ENCODE results near the gene ST13. TPM values are rescaled to one million over a fixed set of nuclear protein-coding genes. Genes with fewer than 3 reads are reported as not detected.

ST13 gene
- total RNA-seq, 1 donor from 2014 or later: 302 TPM

DNA sequence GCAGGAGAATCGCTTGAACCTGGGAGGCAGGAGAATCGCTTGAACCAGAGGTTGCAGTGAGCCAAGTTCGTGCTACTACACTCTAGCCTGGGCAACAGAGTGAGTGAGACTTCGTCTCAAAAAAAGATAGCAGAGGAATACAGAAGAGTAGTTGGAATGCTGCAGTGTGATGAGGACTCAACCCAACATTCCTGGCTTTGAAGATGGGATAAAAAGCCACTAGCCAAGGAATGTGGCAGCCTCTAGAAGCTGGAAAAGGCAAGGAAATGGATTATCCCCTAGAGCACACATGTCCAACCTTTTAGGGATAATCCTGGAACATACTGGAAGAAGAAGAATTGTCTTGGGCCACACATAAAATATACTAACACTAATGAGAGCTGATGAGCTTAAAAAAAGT, 51.2 kb downstream of the ST13 start:
- H3K27me3 Mint-ChIP-seq (ENCODE audit: unreplicated experiment): no peaks in the 10 kb centered on the region
- no peaks in the 10 kb centered on the region for H3K36me3 Mint-ChIP-seq (ENCODE audit: low read depth, unreplicated experiment)
- no peak overlapping the region for H3K4me3 Mint-ChIP-seq (ENCODE audit: unreplicated experiment)
- DNase-seq (ENCODE audit: low spot score): no peak
- no peaks in the 10 kb centered on the region for H3K4me1 Mint-ChIP-seq (ENCODE audit: unreplicated experiment)
- TF ChIP-seq, protein P1, sequence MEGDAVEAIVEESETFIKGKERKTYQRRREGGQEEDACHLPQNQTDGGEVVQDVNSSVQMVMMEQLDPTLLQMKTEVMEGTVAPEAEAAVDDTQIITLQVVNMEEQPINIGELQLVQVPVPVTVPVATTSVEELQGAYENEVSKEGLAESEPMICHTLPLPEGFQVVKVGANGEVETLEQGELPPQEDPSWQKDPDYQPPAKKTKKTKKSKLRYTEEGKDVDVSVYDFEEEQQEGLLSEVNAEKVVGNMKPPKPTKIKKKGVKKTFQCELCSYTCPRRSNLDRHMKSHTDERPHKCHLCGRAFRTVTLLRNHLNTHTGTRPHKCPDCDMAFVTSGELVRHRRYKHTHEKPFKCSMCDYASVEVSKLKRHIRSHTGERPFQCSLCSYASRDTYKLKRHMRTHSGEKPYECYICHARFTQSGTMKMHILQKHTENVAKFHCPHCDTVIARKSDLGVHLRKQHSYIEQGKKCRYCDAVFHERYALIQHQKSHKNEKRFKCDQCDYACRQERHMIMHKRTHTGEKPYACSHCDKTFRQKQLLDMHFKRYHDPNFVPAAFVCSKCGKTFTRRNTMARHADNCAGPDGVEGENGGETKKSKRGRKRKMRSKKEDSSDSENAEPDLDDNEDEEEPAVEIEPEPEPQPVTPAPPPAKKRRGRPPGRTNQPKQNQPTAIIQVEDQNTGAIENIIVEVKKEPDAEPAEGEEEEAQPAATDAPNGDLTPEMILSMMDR (IDR thresholded peaks at IDR 0.05; ENCODE audit: unreplicated experiment): no peak
- H3K9me3 Mint-ChIP-seq (ENCODE audit: unreplicated experiment): no peaks in the 10 kb centered on the region
- H3K27ac Mint-ChIP-seq (ENCODE audit: unreplicated experiment): no peak overlapping the region

DNA sequence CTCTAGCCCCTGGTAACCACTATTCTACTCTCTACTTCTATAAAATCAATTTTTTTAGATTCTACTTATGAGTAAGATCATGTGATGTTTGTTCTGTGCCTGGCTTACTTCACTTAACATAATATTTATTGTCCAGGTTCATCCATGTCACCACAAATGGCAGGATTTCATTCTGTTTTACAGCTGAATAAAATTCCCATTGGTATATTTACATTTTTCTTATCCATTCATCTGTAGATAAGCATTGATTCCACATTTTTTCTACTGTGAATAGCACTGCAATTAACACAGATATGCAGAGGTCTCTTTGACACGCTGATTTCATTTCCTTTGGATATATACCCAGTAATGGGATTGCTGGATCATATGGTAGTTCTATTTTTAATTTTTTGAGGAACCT, 53.1 kb downstream of the ST13 start:
- H3K4me1 Mint-ChIP-seq (ENCODE audit: unreplicated experiment): peaks cover 2% of the 10 kb centered on the region

DNA sequence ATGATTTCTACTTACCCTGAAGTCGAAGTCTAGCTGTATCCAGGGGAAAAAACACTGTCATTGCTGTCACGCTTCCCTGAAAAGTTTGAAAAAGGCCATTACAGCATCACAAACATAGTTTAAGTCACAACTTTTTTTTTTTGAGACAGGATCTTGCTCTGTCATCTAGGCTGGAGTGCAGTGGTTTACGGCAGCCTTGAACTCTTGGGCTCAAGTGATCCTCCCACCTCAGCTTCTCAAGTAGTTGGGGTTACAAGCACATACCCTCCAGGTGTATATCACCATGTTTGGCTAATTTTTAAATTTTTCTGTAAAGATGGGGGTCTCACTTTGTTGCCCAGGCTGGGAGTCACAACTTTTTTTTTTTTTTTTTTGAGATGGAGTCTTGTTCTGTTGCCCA, 57.4 kb downstream of the ST13 start:
- Mint-ChIP-seq H3K36me3 (ENCODE audit: low read depth, unreplicated experiment) (no peaks in the 10 kb centered on the region), H3K4me1 (ENCODE audit: unreplicated experiment) (peaks cover 5% of the 10 kb centered on the region), H3K9me3 (ENCODE audit: unreplicated experiment) (no peaks in the 10 kb centered on the region), H3K27ac (ENCODE audit: unreplicated experiment) (no peak overlapping the region), H3K4me3 (ENCODE audit: unreplicated experiment) (no peak overlapping the region), H3K27me3 (ENCODE audit: unreplicated experiment) (no peaks in the 10 kb centered on the region)
- TF ChIP-seq, protein P1 (IDR thresholded peaks at IDR 0.05; ENCODE audit: unreplicated experiment): no peak
- no peak for DNase-seq (ENCODE audit: low spot score)

More for the DNA sequence above, 53.1 kb downstream of the ST13 start:
- Mint-ChIP-seq H3K9me3 (ENCODE audit: unreplicated experiment) (no peaks in the 10 kb centered on the region), H3K4me3 (ENCODE audit: unreplicated experiment) (no peak overlapping the region), H3K36me3 (ENCODE audit: low read depth, unreplicated experiment) (no peaks in the 10 kb centered on the region), H3K27ac (ENCODE audit: unreplicated experiment) (peak overlapping the region; percentile 13), H3K27me3 (ENCODE audit: unreplicated experiment) (no peaks in the 10 kb centered on the region)
- DNase-seq (ENCODE audit: low spot score): no peak
- TF ChIP-seq, protein P1 (IDR thresholded peaks at IDR 0.05; ENCODE audit: unreplicated experiment): no peak

DNA sequence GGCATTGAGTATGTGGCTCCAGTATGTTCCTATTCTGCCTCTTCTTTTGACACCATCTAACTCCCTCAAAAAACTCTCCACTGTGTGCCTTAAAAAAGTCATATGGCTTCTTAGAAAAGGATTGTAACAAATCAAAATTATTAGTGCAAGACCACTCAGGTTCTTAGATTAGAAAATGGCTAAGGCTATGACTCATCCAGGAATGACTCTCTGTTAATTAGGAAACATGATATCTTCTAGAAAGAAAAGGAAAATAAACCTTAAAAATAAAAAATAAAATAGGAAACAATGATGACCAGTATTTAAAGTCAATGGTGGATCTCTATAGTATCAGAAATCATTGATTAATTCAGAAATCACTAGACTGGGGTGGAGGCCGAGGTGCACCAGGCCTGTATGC, 59.0 kb downstream of the ST13 start:
- no peak for DNase-seq (ENCODE audit: low spot score)
- no peak overlapping the region for H3K4me3 Mint-ChIP-seq (ENCODE audit: unreplicated experiment)
- TF ChIP-seq, protein P1 (IDR thresholded peaks at IDR 0.05; ENCODE audit: unreplicated experiment): no peak
- no peaks in the 10 kb centered on the region for H3K9me3 Mint-ChIP-seq (ENCODE audit: unreplicated experiment)
- H3K27ac Mint-ChIP-seq (ENCODE audit: unreplicated experiment): no peak overlapping the region
- peaks cover 5% of the 10 kb centered on the region for H3K4me1 Mint-ChIP-seq (ENCODE audit: unreplicated experiment)
- no peaks in the 10 kb centered on the region for H3K36me3 Mint-ChIP-seq (ENCODE audit: low read depth, unreplicated experiment)
- H3K27me3 Mint-ChIP-seq (ENCODE audit: unreplicated experiment): no peaks in the 10 kb centered on the region

DNA sequence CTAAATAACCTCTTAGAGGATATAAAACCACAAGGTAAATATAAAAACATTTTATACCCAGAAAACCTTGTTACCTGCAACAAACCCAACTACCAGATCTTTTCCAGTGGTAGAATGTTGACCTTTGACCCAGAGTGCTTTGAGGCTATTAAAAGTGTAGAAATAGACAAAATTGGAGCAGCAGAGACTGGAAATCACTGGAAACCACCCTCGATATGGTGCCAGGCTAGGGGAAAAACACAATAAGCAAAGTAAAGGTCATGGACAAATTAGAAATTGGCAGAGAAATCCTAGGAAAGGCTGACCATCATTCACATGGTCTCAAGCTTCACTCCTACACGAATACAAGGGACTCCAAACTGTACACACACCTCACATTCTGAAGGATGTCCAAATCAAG, 64.0 kb downstream of the ST13 start:
- Mint-ChIP-seq H3K27ac (ENCODE audit: unreplicated experiment) (no peak overlapping the region), H3K36me3 (ENCODE audit: low read depth, unreplicated experiment) (peaks cover 3% of the 10 kb centered on the region), H3K9me3 (ENCODE audit: unreplicated experiment) (no peaks in the 10 kb centered on the region), H3K4me1 (ENCODE audit: unreplicated experiment) (no peaks in the 10 kb centered on the region), H3K27me3 (ENCODE audit: unreplicated experiment) (no peaks in the 10 kb centered on the region), H3K4me3 (ENCODE audit: unreplicated experiment) (no peak overlapping the region)
- TF ChIP-seq, protein P1 (IDR thresholded peaks at IDR 0.05; ENCODE audit: unreplicated experiment): no peak
- DNase-seq (ENCODE audit: low spot score): no peak

Data from endothelial cell (in vitro differentiated cells).